ENCODE measurements around the gene MIER3.

Gene MIER3

GRCh38 chr5:56959326-56959725 is 7.4 kb upstream of the MIER3 start:
- no peak for DNase-seq (ENCODE audit: low read depth in 2 of 2)

GRCh38 chr5:56958595-56958994 is 6.7 kb upstream of the MIER3 start:
- no peak for DNase-seq (ENCODE audit: low read depth in 2 of 2)

DNA sequence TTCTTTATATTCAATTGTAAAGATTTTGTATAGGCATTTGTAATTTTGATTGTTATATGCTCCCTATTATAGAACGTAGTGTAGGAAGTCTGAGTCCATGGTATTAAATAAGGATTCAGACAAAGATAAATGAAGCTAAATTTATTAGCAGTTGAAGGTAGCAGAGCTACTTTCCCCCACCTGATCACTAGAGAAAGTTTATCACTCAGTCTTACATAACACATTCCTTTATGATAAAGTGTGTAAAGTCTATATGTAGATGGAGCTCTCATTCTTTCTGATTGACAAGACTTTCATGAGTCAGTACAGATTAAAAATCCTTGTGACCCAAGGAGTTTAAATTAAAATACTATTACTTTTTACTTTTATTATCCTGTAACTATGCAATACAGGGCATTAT is 2.3 kb upstream of the MIER3 start:
- no peak for DNase-seq (ENCODE audit: low read depth in 2 of 2)

DNA sequence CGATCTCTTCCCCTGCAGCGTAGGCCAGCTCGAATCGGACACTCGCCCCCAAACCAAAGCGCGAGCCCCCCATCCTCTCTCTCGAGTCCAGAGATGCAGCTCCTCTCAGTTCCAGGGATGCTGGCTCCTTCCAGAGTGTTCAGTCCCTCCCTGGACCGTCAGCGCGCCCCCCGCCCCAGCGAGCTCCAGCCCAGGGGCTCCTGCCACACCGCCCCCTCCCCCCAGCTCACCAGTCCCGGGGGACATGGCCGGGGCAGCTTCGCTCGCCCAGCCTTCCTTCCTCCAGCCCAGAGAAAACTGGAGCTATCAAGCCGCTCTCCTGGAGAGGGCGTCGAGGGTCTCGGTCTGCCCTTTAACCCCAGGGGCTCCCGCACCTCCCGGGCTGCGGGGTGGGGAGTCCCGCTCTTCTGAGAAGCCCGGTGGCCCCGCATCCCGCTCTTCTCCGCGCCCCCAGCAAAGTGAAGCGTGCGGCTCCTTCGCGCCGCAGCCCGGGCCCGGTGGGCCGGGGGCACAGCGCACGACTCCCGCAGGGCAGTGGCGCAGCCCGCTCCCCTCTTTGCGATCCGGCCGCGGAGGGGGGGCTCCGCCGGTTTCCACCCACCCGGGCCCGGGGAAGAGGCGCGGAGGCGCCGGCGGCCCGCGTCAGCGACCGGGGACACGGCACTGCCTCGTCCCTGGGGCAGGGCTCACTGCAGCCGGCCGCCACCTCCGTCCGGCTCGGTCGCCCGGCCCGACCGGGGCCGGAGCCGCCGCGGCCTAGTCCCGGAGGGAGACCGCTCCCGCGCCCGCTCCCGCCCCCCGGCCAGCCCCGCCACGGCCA is 587 bp downstream of the MIER3 start:
- no peak for DNase-seq (ENCODE audit: low read depth in 2 of 2)

GRCh38 chr5:56950626-56951125 is 1.2 kb downstream of the MIER3 start:
- DNase-seq (ENCODE audit: low read depth in 2 of 2): peak in 1 of 2 donors; percentile 35

DNA sequence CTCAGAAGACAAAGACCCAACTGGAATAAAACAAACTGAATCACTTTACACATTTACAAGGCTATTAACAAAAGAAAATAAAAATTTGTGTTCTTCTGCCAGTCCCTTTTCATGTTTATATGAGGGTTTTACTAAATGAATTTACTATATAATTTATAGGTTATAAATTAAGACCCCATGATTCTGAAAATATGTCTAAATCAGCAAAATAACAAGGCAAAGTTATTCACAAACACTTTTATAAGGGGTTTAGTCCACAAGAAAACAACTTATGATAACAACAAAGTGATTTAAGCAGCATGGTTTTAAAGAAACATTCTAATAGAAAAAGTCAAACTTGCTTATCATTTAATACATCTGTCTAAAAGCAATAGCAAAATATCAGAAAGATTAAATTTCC is 4.9 kb downstream of the MIER3 start:
- DNase-seq (ENCODE audit: low read depth in 2 of 2): no peak

- DNase-seq (ENCODE audit: low read depth in 2 of 2): no peak
Measured at GRCh38 chr5:56941981-56942380, 9.9 kb downstream of the MIER3 start.

- DNase-seq (ENCODE audit: low read depth in 2 of 2): no peak
Measured at GRCh38 chr5:56938858-56939257, 13.1 kb downstream of the MIER3 start.

GRCh38 chr5:56934325-56934724 is 17.6 kb downstream of the MIER3 start:
- no peak for DNase-seq (ENCODE audit: low read depth in 2 of 2)

- no peak for DNase-seq (ENCODE audit: low read depth in 2 of 2)
Measured at GRCh38 chr5:56922922-56923321, 29.0 kb downstream of the MIER3 start.

- DNase-seq (ENCODE audit: low read depth in 2 of 2): no peak
Measured at GRCh38 chr5:56919942-56920662, 31.8 kb downstream of the MIER3 start.

- DNase-seq (ENCODE audit: low read depth in 2 of 2): no peak
Measured at GRCh38 chr5:56918054-56918453, 33.9 kb downstream of the MIER3 start.

- DNase-seq (ENCODE audit: low read depth in 2 of 2): no peak
Measured at GRCh38 chr5:56917534-56917933, 34.4 kb downstream of the MIER3 start.

DNA sequence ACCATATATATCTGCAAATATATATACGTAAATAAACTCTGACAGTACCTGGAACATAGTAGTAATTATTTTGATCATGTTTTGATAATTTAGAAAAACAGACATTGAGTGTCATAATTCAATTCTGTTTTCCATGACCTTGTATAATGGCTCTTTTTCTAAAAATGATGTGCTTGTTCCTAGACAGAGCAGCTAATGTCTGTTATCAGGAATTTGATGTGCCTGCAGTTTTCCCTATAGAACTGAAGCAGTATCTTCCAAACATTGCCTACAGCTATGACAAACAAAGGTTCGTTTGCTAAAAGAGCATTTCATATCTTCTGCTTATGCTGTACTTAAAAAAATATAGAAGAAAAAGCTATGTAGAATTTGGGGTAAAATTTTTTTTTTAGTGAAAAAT is 37.2 kb downstream of the MIER3 start:
- DNase-seq (ENCODE audit: low read depth in 2 of 2): no peak

DNA sequence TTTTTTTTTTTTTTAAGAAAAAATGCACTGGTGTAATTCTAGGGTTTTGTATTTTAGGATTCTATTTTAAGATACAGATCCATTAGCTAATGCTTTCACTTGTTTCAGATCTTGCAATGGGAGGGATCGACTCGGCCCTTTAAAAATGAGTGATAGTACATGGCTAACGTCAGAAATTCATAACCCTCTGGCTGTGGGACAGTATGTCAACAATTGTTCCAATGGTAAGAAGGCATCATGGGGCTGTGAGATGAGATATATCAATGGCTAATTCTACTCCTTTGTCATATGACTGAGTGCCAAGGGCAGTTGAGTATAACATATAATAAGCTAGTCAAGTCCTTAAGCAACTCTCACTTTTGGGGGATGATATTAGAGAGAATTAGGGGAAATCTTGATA is 38.2 kb downstream of the MIER3 start:
- no peak for DNase-seq (ENCODE audit: low read depth in 2 of 2)

- peak in 1 of 2 donors; percentile 15 for DNase-seq (ENCODE audit: low read depth in 2 of 2)
Measured at GRCh38 chr5:56910210-56910965, 41.5 kb downstream of the MIER3 start.

DNA sequence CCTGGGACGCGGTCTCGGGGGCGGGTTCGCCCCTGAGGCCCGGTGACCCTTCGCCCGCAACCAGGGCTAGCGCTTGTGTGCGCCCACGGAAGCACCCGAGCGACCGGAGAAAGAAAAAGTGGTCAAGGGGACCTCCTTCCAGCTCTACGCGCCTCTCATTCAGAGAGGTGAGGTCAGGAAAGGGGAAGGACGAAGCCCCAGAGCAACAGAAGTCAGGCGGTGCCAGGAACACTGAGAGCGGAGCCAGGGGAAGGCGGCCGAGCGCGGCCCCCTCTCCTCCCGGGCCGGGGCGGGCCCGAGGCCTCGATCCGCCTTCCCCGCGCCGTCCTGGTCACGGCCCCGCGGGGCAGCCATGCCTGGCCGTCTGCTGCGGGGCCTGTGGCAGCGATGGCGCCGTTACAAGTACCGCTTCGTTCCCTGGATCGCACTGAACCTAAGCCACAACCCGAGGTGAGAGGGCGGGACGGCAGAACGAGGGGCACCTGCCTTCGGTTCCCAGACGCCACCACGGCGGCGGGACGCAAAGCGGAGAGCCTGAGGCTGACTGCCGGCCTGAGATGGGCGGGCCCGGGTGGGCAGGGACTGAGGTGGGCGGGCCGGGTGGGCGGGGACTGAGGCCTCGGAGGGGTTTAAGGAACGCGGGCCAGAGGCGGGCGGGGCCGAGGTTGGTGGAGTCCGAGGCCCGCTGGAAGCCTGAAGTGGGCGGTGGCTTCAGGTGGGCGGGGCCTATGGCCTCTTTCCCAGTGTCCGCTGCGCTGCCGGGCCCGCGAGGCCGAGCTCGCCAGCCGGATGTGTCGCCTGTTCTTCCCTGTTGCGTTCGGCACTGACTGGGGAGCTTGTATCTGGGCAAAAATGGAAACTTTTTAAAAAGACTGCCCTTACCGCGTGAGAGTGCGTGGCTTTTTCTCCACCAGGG is 42.4 kb downstream of the MIER3 start, which contains the start of gene SETD9:
SETD9 (plus strand) TSS at position 303 of the 916 bp plus-strand sequence; CDS start at position 353, 50 bp downstream.
- DNase-seq (ENCODE audit: low read depth in 2 of 2): peak; percentile 74 to 76

GRCh38 chr5:56908942-56909293 is 43.0 kb downstream of the MIER3 start:
- no peak for DNase-seq (ENCODE audit: low read depth in 2 of 2)

GRCh38 chr5:56900858-56901578 is 50.9 kb downstream of the MIER3 start:
- DNase-seq (ENCODE audit: low read depth in 2 of 2): peak in 1 of 2 donors; percentile 4

- DNase-seq (ENCODE audit: low read depth in 2 of 2): no peak
Measured at GRCh38 chr5:56900395-56900794, 51.5 kb downstream of the MIER3 start.
